H9 (cell line): ENCODE measurements around the gene OR4E1. TPM values are rescaled to one million over a fixed set of nuclear protein-coding genes. Genes with fewer than 3 reads are reported as not detected.

Source experiments
- DNase-seq: peaks from one replicate; pipeline ENCODE4 v3.0.0-alpha.2; 2017
- H2AFZ ChIP-seq: one replicate; pipeline ENCODE4 v1.6.1; 2013; ENCODE audit warnings: mild to moderate bottlenecking, low read length, control low read depth, moderate library complexity
- H2AK5ac ChIP-seq: 2 replicates; pipeline ENCODE4 v1.6.1; 2013; ENCODE audit warnings: low read length, control low read depth, mixed read lengths; ENCODE audit not compliant: insufficient read length
- H2BK120ac ChIP-seq: one replicate; pipeline ENCODE4 v1.6.1; 2013; ENCODE audit warnings: low read depth, mild to moderate bottlenecking, low read length, control low read depth, inconsistent platforms; ENCODE audit not compliant: poor library complexity, severe bottlenecking
- H2BK12ac ChIP-seq: 2 replicates; pipeline ENCODE4 v1.6.1; 2013; ENCODE audit warnings: low read length, control low read depth, mixed read lengths, low read depth; ENCODE audit not compliant: insufficient read length
- H2BK15ac ChIP-seq: 2 replicates; pipeline ENCODE4 v1.6.1; 2013; ENCODE audit warnings: low read depth, low read length, control low read depth
- H2BK20ac ChIP-seq: one replicate; pipeline ENCODE4 v1.6.1; 2013; ENCODE audit warnings: low read depth, mild to moderate bottlenecking, low read length, control low read depth, inconsistent platforms; ENCODE audit not compliant: poor library complexity, severe bottlenecking
- H2BK5ac ChIP-seq: 2 replicates; pipeline ENCODE4 v1.6.1; 2013; ENCODE audit warnings: low read length, control low read depth, mixed read lengths; ENCODE audit not compliant: insufficient read length
- H3K14ac ChIP-seq: 2 replicates; pipeline ENCODE4 v1.6.1; 2013; ENCODE audit warnings: low read length, control low read depth; ENCODE audit not compliant: insufficient read depth
- H3K18ac ChIP-seq: 2 replicates; pipeline ENCODE4 v1.6.1; 2013; ENCODE audit warnings: low read depth, mild to moderate bottlenecking, mixed read lengths, low read length, control low read depth; ENCODE audit not compliant: insufficient read length
- H3K23ac ChIP-seq: 2 replicates; pipeline ENCODE4 v1.6.1; 2013; ENCODE audit warnings: low read length, control low read depth, mixed read lengths, low read depth; ENCODE audit not compliant: insufficient read length
- H3K23me2 ChIP-seq: 2 replicates; pipeline ENCODE4 v1.6.1; 2013; ENCODE audit warnings: low read depth, mild to moderate bottlenecking, mixed read lengths, low read length, control low read depth; ENCODE audit not compliant: insufficient read length, poor library complexity, severe bottlenecking
- H3K27ac ChIP-seq: 2 replicates; pipeline ENCODE4 v1.5.1; 2013; ENCODE audit warnings: low read length, control low read depth, mixed read lengths, low read depth; ENCODE audit not compliant: insufficient read length
- H3K27me3 ChIP-seq: 2 replicates; pipeline ENCODE4 v1.6.1; 2013; ENCODE audit warnings: low read length, control low read depth, inconsistent platforms; ENCODE audit not compliant: insufficient read depth
- H3K4ac ChIP-seq: 2 replicates; pipeline ENCODE4 v1.6.1; 2013; ENCODE audit warnings: low read depth, mild to moderate bottlenecking, control low read depth, inconsistent platforms, low read length, moderate library complexity
- H3K4me1 ChIP-seq: 2 replicates; pipeline ENCODE4 v1.6.1; 2013; ENCODE audit warnings: low read length, control low read depth, inconsistent platforms; ENCODE audit not compliant: insufficient read depth
- H3K4me2 ChIP-seq: 2 replicates; pipeline ENCODE4 v1.6.1; 2013; ENCODE audit warnings: low read length, control low read depth, mixed read lengths; ENCODE audit not compliant: insufficient read length, insufficient read depth
- H3K56ac ChIP-seq: 2 replicates; pipeline ENCODE4 v1.6.1; 2013; ENCODE audit warnings: low read depth, mild to moderate bottlenecking, mixed read lengths, low read length, control low read depth; ENCODE audit not compliant: insufficient read length
- H3K79me1 ChIP-seq: 2 replicates; pipeline ENCODE4 v1.6.1; 2013; ENCODE audit warnings: low read depth, mild to moderate bottlenecking, moderate library complexity, low read length, control low read depth, inconsistent platforms; ENCODE audit not compliant: insufficient read depth, poor library complexity, severe bottlenecking
- H3K79me2 ChIP-seq: 2 replicates; pipeline ENCODE4 v1.6.1; 2013; ENCODE audit warnings: low read length, control low read depth, inconsistent platforms; ENCODE audit not compliant: insufficient read depth
- H3K9ac ChIP-seq: 2 replicates; pipeline ENCODE4 v1.6.1; 2013; ENCODE audit warnings: low read length, control low read depth, mixed read lengths; ENCODE audit not compliant: insufficient read length; ENCODE audit errors: extremely low read depth
- H3K9me3 ChIP-seq: one replicate; pipeline ENCODE4 v1.6.1; 2013; ENCODE audit warnings: low read depth, low read length, inconsistent platforms; ENCODE audit not compliant: control insufficient read depth
- H3T11ph ChIP-seq: one replicate; pipeline ENCODE4 v1.6.1; 2013; ENCODE audit warnings: mild to moderate bottlenecking, low read length, control low read depth, inconsistent platforms
- H4K20me1 ChIP-seq: one replicate; pipeline ENCODE4 v1.6.1; 2013; ENCODE audit not compliant: control insufficient read depth, insufficient read length, insufficient read depth
- H4K5ac ChIP-seq: 2 replicates; pipeline ENCODE4 v1.6.1; 2013; ENCODE audit warnings: low read depth, mild to moderate bottlenecking, mixed read lengths, low read length, control low read depth; ENCODE audit not compliant: insufficient read length
- H4K8ac ChIP-seq: replicated peaks from 2 replicates; pipeline ENCODE4 v1.6.1; 2013; ENCODE audit warnings: low read length, control low read depth, mixed read lengths, low read depth; ENCODE audit not compliant: insufficient read length
- H4K91ac ChIP-seq: 2 replicates; pipeline ENCODE4 v1.6.1; 2013; ENCODE audit warnings: low read depth, mild to moderate bottlenecking, moderate library complexity, mixed read lengths, low read length, control low read depth; ENCODE audit not compliant: insufficient read length
- H3K27ac Mint-ChIP-seq, 3 experiments: 2 replicates in 2 of 3; 3 replicates in 1 of 3; pipeline ENCODE4 v1.8.0; 2020 to 2021; ENCODE audit warnings: mixed read lengths in 3 of 3, mild to moderate bottlenecking in 1 of 3, moderate library complexity in 1 of 3
- H3K27me3 Mint-ChIP-seq: 2 replicates; pipeline ENCODE4 v1.8.0; 2021; ENCODE audit warnings: low read depth, mild to moderate bottlenecking, moderate library complexity, mixed read lengths
- H3K36me3 Mint-ChIP-seq, 3 experiments: 2 replicates in 2 of 3; 3 replicates in 1 of 3; pipeline ENCODE4 v1.8.0; 2020 to 2021; ENCODE audit warnings: low read depth in 3 of 3, mixed read lengths in 3 of 3; ENCODE audit not compliant: insufficient read depth in 1 of 3
- H3K4me1 Mint-ChIP-seq, 2 experiments: 2 replicates each; pipeline ENCODE4 v1.8.0; 2020; ENCODE audit warnings: mixed read lengths in 2 of 2
- H3K4me3 Mint-ChIP-seq, 2 experiments: 2 replicates in 1 of 2; 3 replicates in 1 of 2; pipeline ENCODE4 v1.8.0; 2020 to 2021; ENCODE audit warnings: mild to moderate bottlenecking in 2 of 2, mixed read lengths in 2 of 2, moderate library complexity in 1 of 2
- H3K9me3 Mint-ChIP-seq, 2 experiments: 2 replicates in 1 of 2; 3 replicates in 1 of 2; pipeline ENCODE4 v1.8.0; 2020; ENCODE audit warnings: mild to moderate bottlenecking in 2 of 2, mixed read lengths in 2 of 2, moderate library complexity in 1 of 2
- WGBS: extraction: QIAGEN DNeasy Blood & Tissue Kit; methylation state at CpG from one replicate; pipeline ENCODE4 v1.1.7; 2013; ENCODE audit warnings: missing lambda C conversion rate, low lambda C conversion rate, mixed read lengths; ENCODE audit not compliant: insufficient read length; ENCODE audit errors: extremely low coverage; 5-methylcytosine and 5-hydroxymethylcytosine counted together
- total RNA-seq: library from RNA; stranded (reverse); gene quantifications from 2 replicates; pipeline ENCODE4 v1.2.1, GENCODE V29; 2021
- TF ChIP-seq, protein P1 (sequence below): fragments of 200-600 bp; sonication (generic); conservative IDR thresholded peaks from 3 replicates; pipeline ENCODE4 v1.8.0; 2021; ENCODE audit warnings: antibody characterized with exemption, mild to moderate bottlenecking

Gene OR4E1
- total RNA-seq, 1 experiment from 2014 or later = not detected

DNA sequence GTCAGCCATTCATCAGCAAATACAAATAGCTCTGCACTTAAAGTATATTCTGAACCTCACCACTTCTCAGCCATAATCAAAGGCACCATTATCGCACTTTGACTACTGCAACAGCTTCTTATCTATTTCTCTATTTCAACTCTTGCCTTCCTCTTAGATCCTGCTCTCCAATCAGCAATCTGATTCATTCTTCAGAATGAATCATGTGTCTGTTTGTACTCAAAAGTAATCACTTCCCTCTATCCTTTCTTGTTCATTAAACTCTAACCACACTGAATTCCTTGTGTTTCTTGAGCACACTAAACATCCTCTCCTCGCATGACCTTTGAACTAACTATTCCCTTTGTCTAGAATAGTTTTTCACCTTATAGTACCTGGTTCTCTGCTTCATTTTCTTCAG, 12.8 kb upstream of the OR4E1 start:
- H3K9ac ChIP-seq = no peak overlapping the region
- DNase-seq = no peak
- H2AFZ ChIP-seq = no peak overlapping the region
- no peaks in the 10 kb centered on the region for H3K79me1 ChIP-seq
- TF ChIP-seq, protein P1, sequence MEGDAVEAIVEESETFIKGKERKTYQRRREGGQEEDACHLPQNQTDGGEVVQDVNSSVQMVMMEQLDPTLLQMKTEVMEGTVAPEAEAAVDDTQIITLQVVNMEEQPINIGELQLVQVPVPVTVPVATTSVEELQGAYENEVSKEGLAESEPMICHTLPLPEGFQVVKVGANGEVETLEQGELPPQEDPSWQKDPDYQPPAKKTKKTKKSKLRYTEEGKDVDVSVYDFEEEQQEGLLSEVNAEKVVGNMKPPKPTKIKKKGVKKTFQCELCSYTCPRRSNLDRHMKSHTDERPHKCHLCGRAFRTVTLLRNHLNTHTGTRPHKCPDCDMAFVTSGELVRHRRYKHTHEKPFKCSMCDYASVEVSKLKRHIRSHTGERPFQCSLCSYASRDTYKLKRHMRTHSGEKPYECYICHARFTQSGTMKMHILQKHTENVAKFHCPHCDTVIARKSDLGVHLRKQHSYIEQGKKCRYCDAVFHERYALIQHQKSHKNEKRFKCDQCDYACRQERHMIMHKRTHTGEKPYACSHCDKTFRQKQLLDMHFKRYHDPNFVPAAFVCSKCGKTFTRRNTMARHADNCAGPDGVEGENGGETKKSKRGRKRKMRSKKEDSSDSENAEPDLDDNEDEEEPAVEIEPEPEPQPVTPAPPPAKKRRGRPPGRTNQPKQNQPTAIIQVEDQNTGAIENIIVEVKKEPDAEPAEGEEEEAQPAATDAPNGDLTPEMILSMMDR = no peak
- no peaks in the 10 kb centered on the region for H3K27me3 ChIP-seq
- no peak overlapping the region for H3T11ph ChIP-seq
- no peak overlapping the region for H4K91ac ChIP-seq
- no peaks in the 10 kb centered on the region for H3K79me2 ChIP-seq
- no peak overlapping the region for H3K56ac ChIP-seq
- no peak overlapping the region for H4K8ac ChIP-seq
- H3K9me3 ChIP-seq = no peaks in the 10 kb centered on the region
- Mint-ChIP-seq H3K27ac (no peak overlapping the region), H3K9me3 (no peaks in the 10 kb centered on the region), H3K27me3 (peaks cover 19% of the 10 kb centered on the region), H3K36me3 (no peaks in the 10 kb centered on the region), H3K4me1 (no peaks in the 10 kb centered on the region), H3K4me3 (no peak overlapping the region)
- H2BK120ac ChIP-seq = no peak overlapping the region
- H2BK15ac ChIP-seq = no peak overlapping the region
- H2AK5ac ChIP-seq = no peak overlapping the region
- no peak overlapping the region for H2BK20ac ChIP-seq
- H3K23ac ChIP-seq = no peak overlapping the region
- no peak overlapping the region for H3K14ac ChIP-seq
- H2BK5ac ChIP-seq = no peak overlapping the region
- WGBS = no CpG with 5 or more reads among the region's 2 CpGs
- no peak overlapping the region for H4K5ac ChIP-seq
- no peaks in the 10 kb centered on the region for H4K20me1 ChIP-seq
- no peak overlapping the region for H3K18ac ChIP-seq
- no peak overlapping the region for H3K4me2 ChIP-seq
- no peaks in the 10 kb centered on the region for H3K4me1 ChIP-seq
- no peaks in the 10 kb centered on the region for H3K23me2 ChIP-seq
- H3K4ac ChIP-seq = no peak overlapping the region
- no peak overlapping the region for H3K27ac ChIP-seq
- no peak overlapping the region for H2BK12ac ChIP-seq
